K562 (cell line): ENCODE results near the gene LZTS2. TPM values are rescaled to one million over a fixed set of nuclear protein-coding genes. Genes with fewer than 3 reads are reported as not detected.

Experiments
- ATAC-seq: fragments of 200-7000 bp; cut with Tn5 transposase; 3 replicates; pipeline ENCODE4 v1.9.1; 2020; ENCODE audit warnings: moderate library complexity
- BruUV-seq: library from RNA; stranded (reverse); fragments of 400-500 nt; replicated peaks from 2 replicates; lab custom pipeline; 2021; lab: Mats Ljungman, UMichigan
- CTCF ChIA-PET: fragments of 300-600 bp; formaldehyde crosslinking; extraction: SDS; loops from one replicate; lab custom pipeline; 2021; ENCODE audit warnings: low intra/inter-chr PET ratio; lab: Yijun Ruan, JAX
- POLR2A ChIA-PET: fragments of 300-600, 350-650 bp; sonication (Branson Sonifier 250); formaldehyde crosslinking; extraction: SDS; loops from one replicate; lab custom pipeline; 2021; ENCODE audit warnings: antibody characterized with exemption, inconsistent platforms; lab: Yijun Ruan, JAX
- DNase-seq, 4 experiments: peaks; one replicate each; pipeline versions ENCODE4 v3.0.0 to v3.0.0-alpha.2; 2011 to 2018; ENCODE audit warnings: low spot score in 3 of 4, mixed read lengths in 3 of 4; ENCODE audit errors: extremely low read depth in 1 of 4
- FAIRE-seq: peaks from 2 replicates; lab custom pipeline; 2011; peaks lifted over from hg19 to GRCh38; lab: Jason Lieb, UNC
- H2AFZ ChIP-seq: 2 replicates; pipeline ENCODE4 v1.6.0; 2011; ENCODE audit warnings: low read depth, low read length, control low read depth, inconsistent platforms
- H3K27ac ChIP-seq: fragments of 200-600 bp; 3 replicates; pipeline ENCODE4 v1.8.0; 2011; ENCODE audit warnings: low read depth, mild to moderate bottlenecking, control low read depth, inconsistent platforms, low read length, moderate library complexity, mixed read lengths; ENCODE audit errors: extremely low read depth
- H3K27me3 ChIP-seq, 2 experiments: fragments of 300-600 bp in 1 of 2; 2 replicates in 1 of 2; 3 replicates in 1 of 2; pipeline versions ENCODE4 v1.6.0 to v1.8.0; 2011; ENCODE audit warnings: inconsistent platforms in 2 of 2, low read length in 2 of 2, mild to moderate bottlenecking in 1 of 2, mixed read lengths in 1 of 2, moderate library complexity in 1 of 2; ENCODE audit not compliant: control insufficient read depth in 2 of 2, insufficient read depth in 2 of 2
- H3K36me3 ChIP-seq: fragments of 300-600 bp; 3 replicates; pipeline ENCODE4 v1.8.0; 2011; ENCODE audit warnings: mild to moderate bottlenecking, low read length, inconsistent platforms; ENCODE audit not compliant: control insufficient read depth, insufficient read depth
- H3K4me1 ChIP-seq, 2 experiments: fragments of 200-600 bp in 1 of 2; replicated peaks in 1 of 2; 2 replicates in 1 of 2; 3 replicates in 1 of 2; pipeline versions ENCODE4 v1.5.1 to v1.8.0; 2011; ENCODE audit warnings: inconsistent platforms in 2 of 2, low read length in 2 of 2, mild to moderate bottlenecking in 1 of 2, mixed read lengths in 1 of 2, moderate library complexity in 1 of 2; ENCODE audit not compliant: control insufficient read depth in 2 of 2, insufficient read depth in 2 of 2
- H3K4me2 ChIP-seq: 2 replicates; pipeline ENCODE4 v1.6.1; 2011; ENCODE audit warnings: low read length, control low read depth, inconsistent platforms, mixed read lengths; ENCODE audit not compliant: insufficient read depth
- H3K4me3 ChIP-seq: fragments of 200-600 bp; sonication (generic), shearing (Covaris generic); 2 replicates; pipeline ENCODE4 v1.5.1; 2016; ENCODE audit warnings: control low read depth, inconsistent platforms
- H3K79me2 ChIP-seq: fragments of 200-600 bp; 3 replicates; pipeline ENCODE4 v1.8.0; 2011; ENCODE audit warnings: low read length, inconsistent platforms; ENCODE audit not compliant: control insufficient read depth, insufficient read depth
- H3K9ac ChIP-seq, 2 experiments: 2 replicates each; pipeline versions ENCODE4 v1.6.0 to v1.6.1; 2011; ENCODE audit warnings: low read depth in 2 of 2, low read length in 2 of 2, control low read depth in 1 of 2, inconsistent platforms in 1 of 2, mild to moderate bottlenecking in 1 of 2, mixed read lengths in 1 of 2; ENCODE audit not compliant: insufficient read depth in 1 of 2
- H3K9me1 ChIP-seq: one replicate; pipeline ENCODE4 v1.6.0; 2011; ENCODE audit warnings: inconsistent platforms, mild to moderate bottlenecking, low read length, moderate library complexity; ENCODE audit not compliant: control insufficient read depth, insufficient read depth
- H3K9me3 ChIP-seq: replicated peaks from 2 replicates; pipeline ENCODE4 v1.5.1; 2011; ENCODE audit warnings: low read depth, low read length, inconsistent platforms; ENCODE audit not compliant: control insufficient read depth, insufficient read depth
- H4K20me1 ChIP-seq: replicated peaks from 2 replicates; pipeline ENCODE4 v1.6.1; 2011; ENCODE audit warnings: low read length, inconsistent platforms, mixed read lengths; ENCODE audit not compliant: control insufficient read depth, insufficient read depth
- BRD4 ChIP-seq: fragments of 200-600 bp; sonication (generic); IDR thresholded peaks from 2 replicates; pipeline ENCODE4 v1.6.1; 2017; ENCODE audit warnings: inconsistent platforms
- BRF1 ChIP-seq: IDR thresholded peaks from 3 replicates; pipeline ENCODE4 v1.6.1; 2011; ENCODE audit warnings: borderline replicate concordance, mild to moderate bottlenecking; ENCODE audit not compliant: insufficient read length; ENCODE audit errors: extremely low read depth
- KDM1A ChIP-seq, 2 experiments: fragments of 450-650 bp; IDR thresholded peaks; 2 replicates each; pipeline ENCODE4 v1.6.1; 2016; ENCODE audit warnings: mild to moderate bottlenecking in 2 of 2
- NEUROD1 ChIP-seq: fragments of 150-350 bp; IDR thresholded peaks from 2 replicates; pipeline ENCODE4 v1.6.1; 2014; ENCODE audit warnings: borderline replicate concordance, low read length, low read depth; ENCODE audit not compliant: partially characterized antibody
- SRSF9 ChIP-seq: fragments of 200-400 bp; formaldehyde crosslinking; IDR thresholded peaks from 2 replicates; pipeline ENCODE4 v1.6.1; 2017; ENCODE audit warnings: low read depth, low read length, borderline replicate concordance
- XRCC4 ChIP-seq: IDR thresholded peaks from one replicate; pipeline ENCODE4 v1.6.1; 2011; ENCODE audit not compliant: insufficient read depth, insufficient read length; ENCODE audit errors: extremely low read depth
- YY1 ChIP-seq, 3 experiments: IDR thresholded peaks; 2 replicates each; pipeline ENCODE4 v1.6.1; 2011; ENCODE audit warnings: low read length in 2 of 3, mild to moderate bottlenecking in 2 of 3, moderate library complexity in 2 of 3, borderline replicate concordance in 1 of 3, control low read depth in 1 of 3, low read depth in 1 of 3; ENCODE audit not compliant: insufficient read depth in 3 of 3, insufficient replicate concordance in 2 of 3, control insufficient read depth in 1 of 3, insufficient read length in 1 of 3; ENCODE audit errors: extremely low read depth in 1 of 3
- ZBTB7A ChIP-seq: IDR thresholded peaks from 2 replicates; pipeline ENCODE4 v1.6.1; 2011; ENCODE audit warnings: low read depth, mild to moderate bottlenecking, low read length, moderate library complexity, borderline replicate concordance; ENCODE audit not compliant: control insufficient read depth
- ZBTB8A ChIP-seq: fragments of 450-650 bp; IDR thresholded peaks from 2 replicates; pipeline ENCODE4 v1.6.1; 2018; ENCODE audit warnings: mild to moderate bottlenecking, moderate library complexity; ENCODE audit not compliant: partially characterized antibody
- ZNF143 ChIP-seq: sonication (generic); formaldehyde crosslinking; IDR thresholded peaks from 2 replicates; pipeline ENCODE4 v1.9.0; 2022; ENCODE audit warnings: mild to moderate bottlenecking, missing genetic modification reagents
- ZNF589 ChIP-seq: fragments of 200-800 bp; sonication (Bioruptor generic); IDR thresholded peaks from 2 replicates; pipeline ENCODE4 v1.6.1; 2016; ENCODE audit warnings: low read depth, missing genetic modification characterization, missing compliant biosample characterization
- ZNF766 ChIP-seq: fragments of 200-800 bp; sonication (Bioruptor generic); conservative IDR thresholded peaks from 2 replicates; pipeline ENCODE4 v1.6.1; 2016; ENCODE audit warnings: missing genetic modification characterization, missing compliant biosample characterization
- ZZZ3 ChIP-seq: fragments of 450-650 bp; IDR thresholded peaks from 2 replicates; pipeline ENCODE4 v1.6.1; 2016; ENCODE audit warnings: antibody characterized with exemption, mild to moderate bottlenecking, moderate library complexity
- WGBS: fragments of 100-300 bp; shearing (Covaris generic); methylation state at CpG from one replicate; pipeline ENCODE4 v1.1.6; 2016; ENCODE audit warnings: low coverage, mixed read lengths; ENCODE audit not compliant: insufficient coverage; ENCODE audit errors: missing lambda C conversion rate; 5-methylcytosine and 5-hydroxymethylcytosine counted together
- in situ Hi-C: fragments of 300-500 bp; cut with MboI; formaldehyde crosslinking; loops from 4 replicates; pipeline ENCODE4 v1.15.0; 2018; ENCODE audit warnings: inconsistent platforms, mixed read lengths
- intact Hi-C: fragments of 100-400 bp; cut with micrococcal nuclease; formaldehyde crosslinking; loops from 2 replicates; pipeline ENCODE4 v1.14.2; 2022
- polyA plus RNA-seq, 8 experiments: library from polyadenylated mRNA; depleted of rRNA in 4 of 8; stranded (reverse) in 5 of 8; unstranded in 3 of 8; fragments of >200 nt; fragmentation: Nextera tagmentation in 2 of 8; fragmentation: Illumina TruSeq in 1 of 8; extraction: Ambion mirVana in 2 of 8; extraction: Trizol in 1 of 8; gene quantifications; 2 replicates each; pipeline versions ENCODE4 v1.2.1 to v1.2.3, GENCODE V29; 2011 to 2014; ENCODE audit warnings: inconsistent platforms in 1 of 8, missing spikeins in 1 of 8
- total RNA-seq, 7 experiments: library from RNA; depleted of rRNA in 6 of 7; stranded (reverse); fragments of >200 nt in 6 of 7; fragmentation: Illumina TruSeq in 2 of 7; extraction: Trizol in 2 of 7; gene quantifications; 2 replicates each; pipeline versions ENCODE4 v1.2.1 to v1.2.3, GENCODE V29; 2011 to 2021; ENCODE audit warnings: low replicate concordance in 1 of 7
- TF ChIP-seq, protein P1 (sequence below): sonication (generic); formaldehyde crosslinking; IDR thresholded peaks from 2 replicates; pipeline ENCODE4 v1.8.1; 2023; ENCODE audit warnings: mild to moderate bottlenecking, missing genetic modification reagents
- TF ChIP-seq, protein P2 (sequence below): IDR thresholded peaks from 2 replicates; pipeline ENCODE4 v1.6.1; 2011; ENCODE audit warnings: borderline replicate concordance, low read depth, mild to moderate bottlenecking, moderate library complexity, low read length; ENCODE audit not compliant: insufficient read depth, poor library complexity, severe bottlenecking

The LZTS2 gene
- total and polyA plus RNA-seq, 9 of the 15 experiments (the other 6 are each of a cell fraction or from before 2014, with no cell fraction given): 0.23 to 42.5 (median 14.7) TPM

DNA sequence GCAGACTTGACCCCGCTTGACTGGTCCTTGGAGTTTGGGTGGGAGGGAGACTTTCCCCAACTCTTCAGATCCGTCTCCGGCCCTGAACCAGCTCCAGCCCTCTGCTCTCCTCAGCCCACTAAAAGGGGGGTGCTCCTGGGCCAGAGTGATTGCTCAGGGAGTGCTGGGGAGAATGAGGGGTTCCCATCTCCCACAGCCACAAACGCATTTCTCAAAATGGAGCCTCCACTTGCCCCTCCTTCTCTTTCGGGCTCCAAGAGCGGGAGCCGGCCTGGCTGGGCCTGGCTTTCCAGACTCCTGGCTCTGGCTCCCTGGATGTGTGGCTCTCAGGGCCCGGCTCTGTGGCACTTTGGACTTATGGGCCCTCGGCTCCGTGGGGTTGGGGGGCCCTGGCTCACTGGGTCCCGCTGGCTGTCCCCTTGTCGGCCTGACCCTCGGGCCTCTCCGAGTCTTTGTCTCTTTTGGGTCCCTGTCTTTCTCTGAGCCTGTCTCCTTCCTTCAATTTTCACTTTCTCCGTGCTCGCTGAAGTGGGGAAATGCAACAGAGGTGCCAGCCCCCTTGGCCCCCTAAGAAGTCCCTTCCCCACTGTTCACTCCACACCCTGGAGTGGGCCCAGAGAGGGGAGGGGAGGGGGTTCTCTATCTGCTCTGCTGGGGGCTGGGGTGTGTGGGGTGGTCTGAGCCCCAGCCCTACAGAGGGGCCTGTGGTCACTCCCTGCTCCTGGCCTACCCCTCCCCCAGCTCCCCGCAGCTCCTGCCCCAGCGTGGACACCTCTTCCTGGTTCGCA is 713 bp downstream of the LZTS2 start:
- Histone ChIP-seq H3K4me1 (peaks cover 26 to 77% of the 10 kb centered on the region in 2 experiments; a peak in 4 of 5 replicates), H3K79me2 (peaks cover 64% of the 10 kb centered on the region), H3K9ac (peak overlapping the region; percentile 85 to 90), H3K4me3 (peak overlapping the region; percentile 76), H3K9me1 (no peaks in the 10 kb centered on the region), H2AFZ (peak overlapping the region; percentile 59), H4K20me1 (no peaks in the 10 kb centered on the region), H3K4me2 (peak overlapping the region; percentile 100), H3K27me3 (no peaks in the 10 kb centered on the region), H3K36me3 (peaks cover 32% of the 10 kb centered on the region; the same call in 2 of the 3 replicates), H3K9me3 (no peaks in the 10 kb centered on the region), H3K27ac (peak overlapping the region; percentile 88)
- DNase-seq: peak in 3 of 4 experiments; percentile 21 to 27 (median 27)
- POLR2A ChIA-PET: interaction anchor here (0.7 to 1.0 kb wide), 2 partner anchors 11 to 65 kb away, joined by 3 to 5 read pairs; no protein-coding TSS in a partner anchor
- no TSS peak for BruUV-seq
- 1% methylated on average over 14 of the region's 19 CpGs for WGBS
- CTCF ChIA-PET: interaction anchor here (9.3 kb wide), 1 partner anchor 12 kb away, joined by 150 read pairs; no protein-coding TSS in a partner anchor
- ATAC-seq: no peak
- in situ Hi-C loops: no loop called here
- intact Hi-C loops: no loop called here
- no peak for FAIRE-seq
- no peak for TF ChIP-seq ZNF766 (CRISPR knock-in tag)
- TF ChIP-seq BRD4: no peak
- TF ChIP-seq NEUROD1: no peak
- no peak for TF ChIP-seq ZNF589
- no peak for TF ChIP-seq ZBTB8A
- TF ChIP-seq BRF1: no peak
- TF ChIP-seq, protein P1, sequence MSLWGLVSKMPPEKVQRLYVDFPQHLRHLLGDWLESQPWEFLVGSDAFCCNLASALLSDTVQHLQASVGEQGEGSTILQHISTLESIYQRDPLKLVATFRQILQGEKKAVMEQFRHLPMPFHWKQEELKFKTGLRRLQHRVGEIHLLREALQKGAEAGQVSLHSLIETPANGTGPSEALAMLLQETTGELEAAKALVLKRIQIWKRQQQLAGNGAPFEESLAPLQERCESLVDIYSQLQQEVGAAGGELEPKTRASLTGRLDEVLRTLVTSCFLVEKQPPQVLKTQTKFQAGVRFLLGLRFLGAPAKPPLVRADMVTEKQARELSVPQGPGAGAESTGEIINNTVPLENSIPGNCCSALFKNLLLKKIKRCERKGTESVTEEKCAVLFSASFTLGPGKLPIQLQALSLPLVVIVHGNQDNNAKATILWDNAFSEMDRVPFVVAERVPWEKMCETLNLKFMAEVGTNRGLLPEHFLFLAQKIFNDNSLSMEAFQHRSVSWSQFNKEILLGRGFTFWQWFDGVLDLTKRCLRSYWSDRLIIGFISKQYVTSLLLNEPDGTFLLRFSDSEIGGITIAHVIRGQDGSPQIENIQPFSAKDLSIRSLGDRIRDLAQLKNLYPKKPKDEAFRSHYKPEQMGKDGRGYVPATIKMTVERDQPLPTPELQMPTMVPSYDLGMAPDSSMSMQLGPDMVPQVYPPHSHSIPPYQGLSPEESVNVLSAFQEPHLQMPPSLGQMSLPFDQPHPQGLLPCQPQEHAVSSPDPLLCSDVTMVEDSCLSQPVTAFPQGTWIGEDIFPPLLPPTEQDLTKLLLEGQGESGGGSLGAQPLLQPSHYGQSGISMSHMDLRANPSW (CRISPR knock-in tag): no peak
- no peak for TF ChIP-seq ZNF143 (CRISPR knock-in tag)
- TF ChIP-seq ZBTB7A: 0 out of 2 replicates have a peak, but pooled peaks have one; percentile 37
- TF ChIP-seq SRSF9: no peak
- no peak for TF ChIP-seq ZZZ3
- no peak for TF ChIP-seq KDM1A (IDR thresholded peaks at IDR 0.05)
- no peak for TF ChIP-seq XRCC4
- peak in 1 of 3 experiments; percentile 56 for TF ChIP-seq YY1 (IDR thresholded peaks at IDR 0.05; ENCODE audit: borderline replicate concordance in 1 of 3, control insufficient read depth in 1 of 3, extremely low read depth in 1 of 3, insufficient read depth in 3 of 3, insufficient read length in 1 of 3, insufficient replicate concordance in 2 of 3, low read depth in 1 of 3, low read length in 2 of 3)
- TF ChIP-seq, protein P2, sequence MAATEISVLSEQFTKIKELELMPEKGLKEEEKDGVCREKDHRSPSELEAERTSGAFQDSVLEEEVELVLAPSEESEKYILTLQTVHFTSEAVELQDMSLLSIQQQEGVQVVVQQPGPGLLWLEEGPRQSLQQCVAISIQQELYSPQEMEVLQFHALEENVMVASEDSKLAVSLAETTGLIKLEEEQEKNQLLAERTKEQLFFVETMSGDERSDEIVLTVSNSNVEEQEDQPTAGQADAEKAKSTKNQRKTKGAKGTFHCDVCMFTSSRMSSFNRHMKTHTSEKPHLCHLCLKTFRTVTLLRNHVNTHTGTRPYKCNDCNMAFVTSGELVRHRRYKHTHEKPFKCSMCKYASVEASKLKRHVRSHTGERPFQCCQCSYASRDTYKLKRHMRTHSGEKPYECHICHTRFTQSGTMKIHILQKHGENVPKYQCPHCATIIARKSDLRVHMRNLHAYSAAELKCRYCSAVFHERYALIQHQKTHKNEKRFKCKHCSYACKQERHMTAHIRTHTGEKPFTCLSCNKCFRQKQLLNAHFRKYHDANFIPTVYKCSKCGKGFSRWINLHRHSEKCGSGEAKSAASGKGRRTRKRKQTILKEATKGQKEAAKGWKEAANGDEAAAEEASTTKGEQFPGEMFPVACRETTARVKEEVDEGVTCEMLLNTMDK: no peak
